GM06990 (cell line): Measurements from ENCODE around the gene GRK6.
"Not testable (repeated sequence)": the region's sequence is repeated elsewhere in the genome, so short reads cannot be mapped to it uniquely, and the experiment has no call there.

Experiments
- DNase-seq: peaks from one replicate; pipeline ENCODE4 v3.0.0-alpha.2; 2011; ENCODE audit not compliant: insufficient read length; ENCODE audit errors: extremely low read depth
- H3K27me3 ChIP-seq: replicated peaks from 2 replicates; pipeline ENCODE4 v1.6.0; 2011; ENCODE audit warnings: low read length; ENCODE audit not compliant: control insufficient read depth, insufficient read depth
- H3K36me3 ChIP-seq: 2 replicates; pipeline ENCODE4 v1.5.1; 2011; ENCODE audit warnings: low read length; ENCODE audit not compliant: control insufficient read depth, insufficient read depth
- H3K4me3 ChIP-seq: replicated peaks from 2 replicates; pipeline ENCODE4 v1.5.1; 2011; ENCODE audit warnings: low read depth, mild to moderate bottlenecking, control low read depth, low read length
- TF ChIP-seq, protein P1 (sequence below): IDR thresholded peaks from 2 replicates; pipeline ENCODE4 v1.5.1; 2011; ENCODE audit warnings: low read length, control low read depth, mild to moderate bottlenecking, inconsistent platforms; ENCODE audit not compliant: insufficient read depth, poor library complexity, severe bottlenecking

The GRK6 gene

GRCh38 chr5:177405805-177406204, 20.7 kb upstream of the GRK6 start:
- Histone ChIP-seq H3K27me3 (no peaks in the 10 kb centered on the region), H3K4me3 (no peak overlapping the region), H3K36me3 (no peaks in the 10 kb centered on the region)
- TF ChIP-seq, protein P1, sequence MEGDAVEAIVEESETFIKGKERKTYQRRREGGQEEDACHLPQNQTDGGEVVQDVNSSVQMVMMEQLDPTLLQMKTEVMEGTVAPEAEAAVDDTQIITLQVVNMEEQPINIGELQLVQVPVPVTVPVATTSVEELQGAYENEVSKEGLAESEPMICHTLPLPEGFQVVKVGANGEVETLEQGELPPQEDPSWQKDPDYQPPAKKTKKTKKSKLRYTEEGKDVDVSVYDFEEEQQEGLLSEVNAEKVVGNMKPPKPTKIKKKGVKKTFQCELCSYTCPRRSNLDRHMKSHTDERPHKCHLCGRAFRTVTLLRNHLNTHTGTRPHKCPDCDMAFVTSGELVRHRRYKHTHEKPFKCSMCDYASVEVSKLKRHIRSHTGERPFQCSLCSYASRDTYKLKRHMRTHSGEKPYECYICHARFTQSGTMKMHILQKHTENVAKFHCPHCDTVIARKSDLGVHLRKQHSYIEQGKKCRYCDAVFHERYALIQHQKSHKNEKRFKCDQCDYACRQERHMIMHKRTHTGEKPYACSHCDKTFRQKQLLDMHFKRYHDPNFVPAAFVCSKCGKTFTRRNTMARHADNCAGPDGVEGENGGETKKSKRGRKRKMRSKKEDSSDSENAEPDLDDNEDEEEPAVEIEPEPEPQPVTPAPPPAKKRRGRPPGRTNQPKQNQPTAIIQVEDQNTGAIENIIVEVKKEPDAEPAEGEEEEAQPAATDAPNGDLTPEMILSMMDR, result no peak
- no peak for DNase-seq

- Histone ChIP-seq H3K27me3 (no peaks in the 10 kb centered on the region), H3K36me3 (no peaks in the 10 kb centered on the region), H3K4me3 (no peak within 1 kb of the TSS)
- DNase-seq, result no peak
- TF ChIP-seq, protein P1, result no peak
These were observed 17.3 kb upstream of the GRK6 start, which contains the start of gene F12 for GRCh38 chr5:177409043-177409801. Gene F12 (minus strand): TSS chr5:177409564. CDS start chr5:177409527, 37 bp downstream.

DNA sequence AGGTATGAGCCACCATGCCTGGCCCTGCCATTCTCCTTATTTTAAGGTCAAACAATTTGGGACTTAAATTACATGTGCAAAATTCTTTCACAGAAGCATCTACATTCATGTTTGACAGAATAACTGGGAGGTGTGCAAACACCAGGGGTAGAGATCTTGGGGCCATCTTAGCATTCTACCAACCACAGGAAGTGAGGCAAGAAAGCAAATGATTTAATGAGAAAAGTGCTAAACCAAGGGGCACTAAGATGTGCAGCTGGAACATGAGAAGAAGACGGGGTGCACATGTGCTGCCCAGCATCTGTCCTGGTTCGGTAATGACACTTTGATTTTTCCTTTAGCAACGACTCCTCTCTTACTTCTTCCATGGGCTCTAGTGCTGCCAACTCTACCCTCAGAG, 15.9 kb upstream of the GRK6 start:
- DNase-seq, result no peak
- Histone ChIP-seq H3K27me3 (no peaks in the 10 kb centered on the region), H3K36me3 (no peaks in the 10 kb centered on the region), H3K4me3 (no peak overlapping the region)
- TF ChIP-seq, protein P1, result no peak

- Histone ChIP-seq H3K27me3 (no peaks in the 10 kb centered on the region), H3K36me3 (no peaks in the 10 kb centered on the region), H3K4me3 (no peak overlapping the region; the same call in 1 of the 2 replicates)
- peak; percentile 75 for DNase-seq
- TF ChIP-seq, protein P1, result no peak
These were observed 13.8 kb upstream of the GRK6 start for GRCh38 chr5:177412603-177413233.

- DNase-seq, result no peak
- Histone ChIP-seq H3K36me3 (no peaks in the 10 kb centered on the region), H3K27me3 (no peaks in the 10 kb centered on the region), H3K4me3 (no peak overlapping the region)
- TF ChIP-seq, protein P1, result no peak
These were observed 12.0 kb upstream of the GRK6 start for GRCh38 chr5:177414481-177414880.

GRCh38 chr5:177417081-177417480, 9.4 kb upstream of the GRK6 start:
- not testable (repeated sequence) for H3K4me3 ChIP-seq, H3K27me3 ChIP-seq, DNase-seq, H3K36me3 ChIP-seq
